H1 (cell line): ENCODE data around the gene VPS26B. TPM values are rescaled to one million over a fixed set of nuclear protein-coding genes. Genes with fewer than 3 reads are reported as not detected.

Experiments used
- CTCF ChIA-PET: fragments of 300-600 bp; sonication (Branson Sonifier 250); formaldehyde crosslinking; loops from one replicate; lab custom pipeline; 2021; ENCODE audit not compliant: partially characterized antibody; lab: Charles Lee
- POLR2A ChIA-PET: fragments of 300-600 bp; sonication (Branson Sonifier 250); formaldehyde crosslinking; loops from one replicate; lab custom pipeline; 2021; ENCODE audit warnings: inconsistent platforms; ENCODE audit not compliant: partially characterized antibody; lab: Charles Lee
- DNase-seq, 2 experiments: peaks; one replicate each; pipeline versions ENCODE4 v3.0.0 to v3.0.0-alpha.2; 2010 to 2022; ENCODE audit warnings: low spot score in 2 of 2, low read depth in 1 of 2, mixed read lengths in 1 of 2
- FAIRE-seq: peaks from 2 replicates; lab custom pipeline; 2011; peaks lifted over from hg19 to GRCh38; lab: Jason Lieb, UNC
- H2AFZ ChIP-seq: 2 replicates; pipeline ENCODE4 v1.8.1; 2012; ENCODE audit warnings: low read length, inconsistent platforms
- H2AK5ac ChIP-seq: 2 replicates; pipeline ENCODE4 v1.6.1; 2013; ENCODE audit warnings: low read depth, low read length
- H2BK120ac ChIP-seq: replicated peaks from 2 replicates; pipeline ENCODE3; 2013; ENCODE audit warnings: low read depth, low read length, inconsistent platforms
- H2BK12ac ChIP-seq: 2 replicates; pipeline ENCODE4 v1.6.1; 2013; ENCODE audit warnings: low read depth, low read length
- H2BK15ac ChIP-seq: 2 replicates; pipeline ENCODE4 v1.6.1; 2013; ENCODE audit warnings: low read length
- H2BK20ac ChIP-seq: 2 replicates; pipeline ENCODE4 v1.6.1; 2013; ENCODE audit warnings: low read length
- H2BK5ac ChIP-seq: 2 replicates; pipeline ENCODE4 v1.6.1; 2013; ENCODE audit warnings: low read depth, low read length
- H3K14ac ChIP-seq: 2 replicates; pipeline ENCODE4 v1.6.1; 2013; ENCODE audit warnings: inconsistent platforms; ENCODE audit not compliant: insufficient read length
- H3K18ac ChIP-seq: 2 replicates; pipeline ENCODE4 v1.6.1; 2013; ENCODE audit warnings: low read length; ENCODE audit errors: extremely low read depth
- H3K23ac ChIP-seq: 2 replicates; pipeline ENCODE4 v1.6.1; 2013; ENCODE audit warnings: inconsistent platforms; ENCODE audit not compliant: insufficient read length
- H3K23me2 ChIP-seq: 2 replicates; pipeline ENCODE4 v1.6.1; 2013; ENCODE audit warnings: low read depth, low read length
- H3K27ac ChIP-seq: 2 replicates; pipeline ENCODE4 v1.6.1; 2011; ENCODE audit warnings: low read depth, low read length, inconsistent platforms
- H3K27me3 ChIP-seq, 4 experiments: replicated peaks in 1 of 4; 1 replicate in 1 of 4; 2 replicates in 3 of 4; pipeline versions ENCODE4 v1.6.1 to v1.8.1; 2011 to 2013; ENCODE audit warnings: low read length in 3 of 4, mild to moderate bottlenecking in 3 of 4, inconsistent platforms in 2 of 4, mixed read lengths in 2 of 4, moderate library complexity in 1 of 4; ENCODE audit not compliant: control insufficient read depth in 3 of 4, insufficient read depth in 3 of 4; ENCODE audit errors: extremely low read depth in 1 of 4
- H3K36me3 ChIP-seq, 4 experiments: 2 replicates each; pipeline versions ENCODE4 v1.6.1 to v1.8.1; 2011 to 2013; ENCODE audit warnings: mild to moderate bottlenecking in 4 of 4, low read length in 3 of 4, moderate library complexity in 2 of 4, control low read depth in 1 of 4, inconsistent platforms in 1 of 4; ENCODE audit not compliant: insufficient read depth in 4 of 4, control insufficient read depth in 2 of 4
- H3K4ac ChIP-seq: replicated peaks from 2 replicates; pipeline ENCODE3; 2013; ENCODE audit warnings: low read length, low read depth, mixed read lengths, inconsistent platforms; ENCODE audit not compliant: insufficient read length
- H3K4me1 ChIP-seq, 4 experiments: replicated peaks in 1 of 4; 1 replicate in 1 of 4; 2 replicates in 3 of 4; pipeline versions ENCODE4 v1.6.1 to v1.8.1; 2011 to 2013; ENCODE audit warnings: low read length in 3 of 4, inconsistent platforms in 2 of 4, mixed read lengths in 1 of 4; ENCODE audit not compliant: insufficient read depth in 4 of 4, control insufficient read depth in 3 of 4
- H3K4me2 ChIP-seq, 2 experiments: 2 replicates each; pipeline versions ENCODE4 v1.6.1 to v1.8.1; 2011 to 2013; ENCODE audit warnings: low read depth in 2 of 2, low read length in 2 of 2, control low read depth in 1 of 2, inconsistent platforms in 1 of 2, mild to moderate bottlenecking in 1 of 2; ENCODE audit not compliant: insufficient read depth in 1 of 2
- H3K4me3 ChIP-seq, 4 experiments: fragments of 200-600, 300-600 bp in 1 of 4; sonication (generic), shearing (Covaris generic), sonication (Bioruptor Twin) in 1 of 4; 2 replicates each; pipeline versions ENCODE4 v1.5.1 to v1.8.1; 2011 to 2016; ENCODE audit warnings: low read length in 4 of 4, low read depth in 3 of 4, control low read depth in 2 of 4, inconsistent platforms in 2 of 4, mild to moderate bottlenecking in 2 of 4, mixed read lengths in 1 of 4, moderate library complexity in 1 of 4; ENCODE audit not compliant: insufficient read depth in 2 of 4; ENCODE audit errors: extremely low read depth in 1 of 4
- H3K56ac ChIP-seq: replicated peaks from 2 replicates; pipeline ENCODE3; 2013; ENCODE audit warnings: low read depth, mild to moderate bottlenecking, mixed read lengths, low read length, inconsistent platforms; ENCODE audit not compliant: insufficient read length
- H3K79me1 ChIP-seq: 2 replicates; pipeline ENCODE4 v1.6.1; 2013; ENCODE audit warnings: low read depth, low read length, control low read depth
- H3K79me2 ChIP-seq, 2 experiments: 2 replicates each; pipeline versions ENCODE4 v1.6.1 to v1.8.1; 2012 to 2013; ENCODE audit warnings: low read length in 2 of 2, mild to moderate bottlenecking in 2 of 2, inconsistent platforms in 1 of 2; ENCODE audit not compliant: insufficient read depth in 2 of 2, control insufficient read depth in 1 of 2
- H3K9ac ChIP-seq, 4 experiments: replicated peaks in 1 of 4; 1 replicate in 1 of 4; 2 replicates in 3 of 4; pipeline versions ENCODE4 v1.6.1 to v1.8.1; 2011 to 2013; ENCODE audit warnings: low read depth in 3 of 4, low read length in 3 of 4, control low read depth in 2 of 4, mild to moderate bottlenecking in 2 of 4, moderate library complexity in 2 of 4, inconsistent platforms in 1 of 4; ENCODE audit errors: extremely low read depth in 1 of 4
- H3K9me3 ChIP-seq, 2 experiments: 2 replicates each; pipeline versions ENCODE4 v1.6.1 to v1.8.1; 2012 to 2013; ENCODE audit warnings: mild to moderate bottlenecking in 2 of 2, moderate library complexity in 2 of 2, control low read depth in 1 of 2, inconsistent platforms in 1 of 2, low read depth in 1 of 2, low read length in 1 of 2, mixed read lengths in 1 of 2; ENCODE audit not compliant: insufficient read depth in 2 of 2
- H4K20me1 ChIP-seq, 2 experiments: replicated peaks in 1 of 2; 2 replicates each; pipeline versions ENCODE3 to v1.8.1; 2011 to 2013; ENCODE audit warnings: inconsistent platforms in 2 of 2, low read length in 2 of 2, mild to moderate bottlenecking in 1 of 2; ENCODE audit not compliant: insufficient read depth in 2 of 2, control insufficient read depth in 1 of 2
- H4K5ac ChIP-seq: 2 replicates; pipeline ENCODE4 v1.6.1; 2013; ENCODE audit warnings: low read length, low read depth, mixed read lengths, inconsistent platforms; ENCODE audit not compliant: insufficient read length
- H4K8ac ChIP-seq: 2 replicates; pipeline ENCODE4 v1.8.0; 2013; ENCODE audit warnings: mild to moderate bottlenecking, moderate library complexity, low read length, inconsistent platforms; ENCODE audit not compliant: insufficient read depth; ENCODE audit errors: extremely low read depth
- H4K91ac ChIP-seq: replicated peaks from 2 replicates; pipeline ENCODE3; 2013; ENCODE audit warnings: low read length, mixed read lengths, inconsistent platforms; ENCODE audit not compliant: insufficient read length
- BCL11A ChIP-seq, 2 experiments: IDR thresholded peaks; one replicate each; pipeline ENCODE4 v1.6.1; 2011; ENCODE audit warnings: low read depth in 2 of 2, low read length in 2 of 2, mild to moderate bottlenecking in 2 of 2
- BRCA1 ChIP-seq: IDR thresholded peaks from 2 replicates; pipeline ENCODE4 v1.6.1; 2012; ENCODE audit warnings: low read depth, low read length, improper control_type of control experiment
- CBX5 ChIP-seq: fragments of 300-800, 300-1000 bp; sonication (generic); IDR thresholded peaks from 2 replicates; pipeline ENCODE4 v1.7.1; 2016; ENCODE audit warnings: antibody characterized with exemption, low read length, low read depth
- CBX8 ChIP-seq: fragments of 300-800, 300-1000 bp; sonication (generic); IDR thresholded peaks from 2 replicates; pipeline ENCODE4 v1.7.1; 2016; ENCODE audit warnings: low read depth, low read length, borderline replicate concordance
- CTBP2 ChIP-seq: IDR thresholded peaks from 2 replicates; pipeline ENCODE4 v1.7.0; 2011; ENCODE audit warnings: borderline replicate concordance, mild to moderate bottlenecking, moderate library complexity, mixed read lengths, low read length; ENCODE audit not compliant: insufficient read depth, insufficient read length
- EZH2 ChIP-seq: fragments of 200-600 bp; sonication (generic); IDR thresholded peaks from 2 replicates; pipeline ENCODE4 v1.7.1; 2012; ENCODE audit warnings: low read depth, mild to moderate bottlenecking, moderate library complexity, low read length, inconsistent platforms; ENCODE audit not compliant: severe bottlenecking
- HDAC2 ChIP-seq, 2 experiments: fragments of 300-600 bp in 1 of 2; sonication (generic) in 1 of 2; IDR thresholded peaks; 2 replicates each; pipeline ENCODE4 v1.6.1; 2011 to 2012; ENCODE audit warnings: low read depth in 2 of 2, low read length in 2 of 2, mild to moderate bottlenecking in 2 of 2, moderate library complexity in 2 of 2, borderline replicate concordance in 1 of 2, inconsistent platforms in 1 of 2
- SRF ChIP-seq: IDR thresholded peaks from 2 replicates; pipeline ENCODE4 v1.6.1; 2011; ENCODE audit warnings: mild to moderate bottlenecking, low read depth, low read length, moderate library complexity
- WGBS, 2 experiments: shearing (Covaris generic) in 1 of 2; methylation state at CpG; one replicate each; pipeline versions ENCODE4 v1.1.6 to v1.1.7; 2013 to 2015; ENCODE audit warnings: low lambda C conversion rate in 2 of 2, mixed read lengths in 2 of 2, inconsistent platforms in 1 of 2, low coverage in 1 of 2, missing lambda C conversion rate in 1 of 2; ENCODE audit not compliant: insufficient replicate concordance in 2 of 2, insufficient coverage in 1 of 2, insufficient read length in 1 of 2; ENCODE audit errors: extremely low coverage in 1 of 2, missing lambda C conversion rate in 1 of 2; 5-methylcytosine and 5-hydroxymethylcytosine counted together
- polyA plus RNA-seq, 7 experiments: library from polyadenylated mRNA; depleted of rRNA in 3 of 7; stranded (reverse) in 5 of 7; unstranded in 2 of 7; fragments of >200 nt in 5 of 7; fragments of 200-250 nt in 2 of 7; gene quantifications; 1 replicate in 5 of 7; 2 replicates in 1 of 7; 4 replicates in 1 of 7; pipeline versions ENCODE4 v1.2.1 to v1.2.3, GENCODE V29; 2011 to 2013; ENCODE audit warnings: missing spikeins in 2 of 7, mixed read lengths in 2 of 7
- total RNA-seq: library from RNA; stranded (reverse); fragmentation: NEBNext Ultra II Directional; extraction: Animal tissue kit (Norgen Biotek cat#: 25700); gene quantifications from 2 replicates; pipeline ENCODE4 v1.2.1, GENCODE V29; 2021
- TF ChIP-seq, protein P1 (sequence below), 3 experiments: IDR thresholded peaks; 1 replicate in 2 of 3; 2 replicates in 1 of 3; pipeline versions ENCODE4 v1.5.1 to v1.6.1; 2011; ENCODE audit warnings: low read length in 3 of 3, mild to moderate bottlenecking in 3 of 3, inconsistent platforms in 2 of 3, low read depth in 1 of 3, moderate library complexity in 1 of 3; ENCODE audit not compliant: insufficient read depth in 1 of 3; ENCODE audit errors: control extremely low read depth in 1 of 3
- TF ChIP-seq, protein P2 (sequence below): IDR thresholded peaks from 2 replicates; pipeline ENCODE4 v1.6.1; 2012; ENCODE audit warnings: inconsistent platforms

VPS26B gene
- total and polyA plus RNA-seq, 2 of the 8 experiments (the other 6 are each of a cell fraction or from before 2014, with no cell fraction given), result 18.3 to 27.0 TPM

DNA sequence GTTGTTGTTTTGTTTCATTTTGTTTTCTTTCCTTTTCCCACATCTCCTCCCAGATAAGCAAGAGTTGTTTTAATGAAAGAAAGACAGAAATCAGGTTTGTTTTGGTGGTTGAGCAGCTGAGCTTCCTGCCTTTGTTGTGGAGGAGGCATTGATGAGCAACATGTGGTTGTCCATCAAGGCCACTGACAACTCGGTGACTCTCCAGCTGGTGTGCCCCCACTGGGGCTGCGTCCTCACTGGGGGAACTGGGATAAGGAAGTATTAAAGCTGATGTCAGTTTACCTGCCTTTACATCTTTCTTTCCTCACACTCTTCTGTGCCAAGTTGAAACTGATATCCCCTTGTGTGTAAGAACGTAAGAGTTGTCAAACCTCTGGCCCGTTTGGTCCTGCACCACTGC is 5.9 kb downstream of the VPS26B start:
- Histone ChIP-seq H4K8ac (no peak overlapping the region), H3K27ac (no peak overlapping the region), H4K20me1 (peaks cover 0 to 6% of the 10 kb centered on the region in 2 experiments), H3K79me1 (no peaks in the 10 kb centered on the region; the same call in none of the 2 replicates), H3K4me1 (peaks cover 0 to 5% (median 1%) of the 10 kb centered on the region in 4 experiments; a peak in 5 of 7 replicates), H3K9me3 (no peaks in the 10 kb centered on the region), H2BK120ac (no peak overlapping the region), H3K79me2 (peaks cover 0 to 9% of the 10 kb centered on the region in 2 experiments; a peak in 1 of 4 replicates), H3K36me3 (no peaks in the 10 kb centered on the region), H3K23me2 (peaks cover 4% of the 10 kb centered on the region), H2BK15ac (no peak overlapping the region), H2BK20ac (no peak overlapping the region), H3K4ac (no peak overlapping the region), H3K18ac (no peak overlapping the region), H3K4me3 (no peak overlapping the region), H3K9ac (no peak overlapping the region), H2AFZ (no peak overlapping the region), H3K27me3 (peaks cover 0 to 6% (median 0%) of the 10 kb centered on the region in 4 experiments; a peak in 1 of 7 replicates), H2BK5ac (no peak overlapping the region), H2AK5ac (no peak overlapping the region), H3K56ac (no peak overlapping the region), H3K14ac (no peak overlapping the region), H2BK12ac (no peak overlapping the region), H3K23ac (no peak overlapping the region), H3K4me2 (no peak overlapping the region), H4K5ac (no peak overlapping the region), H4K91ac (no peak overlapping the region)
- POLR2A ChIA-PET, result no interaction called here
- CTCF ChIA-PET, result interaction anchor here (1.2 to 1.8 kb wide), 2 partner anchors 9 to 34 kb away, joined by 3 to 4 read pairs; no protein-coding TSS in a partner anchor
- FAIRE-seq (no peak), DNase-seq (no peak)
- WGBS, 2 experiments, result 93% methylated on average over 4 of the region's 4 CpGs; no CpG with 5 or more reads in 1 of the 2 experiments
- TF ChIP-seq, protein P1, sequence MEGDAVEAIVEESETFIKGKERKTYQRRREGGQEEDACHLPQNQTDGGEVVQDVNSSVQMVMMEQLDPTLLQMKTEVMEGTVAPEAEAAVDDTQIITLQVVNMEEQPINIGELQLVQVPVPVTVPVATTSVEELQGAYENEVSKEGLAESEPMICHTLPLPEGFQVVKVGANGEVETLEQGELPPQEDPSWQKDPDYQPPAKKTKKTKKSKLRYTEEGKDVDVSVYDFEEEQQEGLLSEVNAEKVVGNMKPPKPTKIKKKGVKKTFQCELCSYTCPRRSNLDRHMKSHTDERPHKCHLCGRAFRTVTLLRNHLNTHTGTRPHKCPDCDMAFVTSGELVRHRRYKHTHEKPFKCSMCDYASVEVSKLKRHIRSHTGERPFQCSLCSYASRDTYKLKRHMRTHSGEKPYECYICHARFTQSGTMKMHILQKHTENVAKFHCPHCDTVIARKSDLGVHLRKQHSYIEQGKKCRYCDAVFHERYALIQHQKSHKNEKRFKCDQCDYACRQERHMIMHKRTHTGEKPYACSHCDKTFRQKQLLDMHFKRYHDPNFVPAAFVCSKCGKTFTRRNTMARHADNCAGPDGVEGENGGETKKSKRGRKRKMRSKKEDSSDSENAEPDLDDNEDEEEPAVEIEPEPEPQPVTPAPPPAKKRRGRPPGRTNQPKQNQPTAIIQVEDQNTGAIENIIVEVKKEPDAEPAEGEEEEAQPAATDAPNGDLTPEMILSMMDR (IDR thresholded peaks at IDR 0.05; ENCODE audit: control extremely low read depth in 1 of 3, insufficient read depth in 1 of 3, low read depth in 1 of 3, low read length in 3 of 3), result no peak
- no peak for TF ChIP-seq CBX8
- no peak for TF ChIP-seq CBX5
- no peak for TF ChIP-seq CTBP2
- TF ChIP-seq, protein P2, sequence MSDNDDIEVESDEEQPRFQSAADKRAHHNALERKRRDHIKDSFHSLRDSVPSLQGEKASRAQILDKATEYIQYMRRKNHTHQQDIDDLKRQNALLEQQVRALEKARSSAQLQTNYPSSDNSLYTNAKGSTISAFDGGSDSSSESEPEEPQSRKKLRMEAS, result no peak
- no peak for TF ChIP-seq BRCA1
- no peak for TF ChIP-seq SRF
- no peak for TF ChIP-seq HDAC2 (IDR thresholded peaks at IDR 0.05; ENCODE audit: borderline replicate concordance in 1 of 2, low read depth in 2 of 2, low read length in 2 of 2)
- TF ChIP-seq EZH2, result no peak
- TF ChIP-seq BCL11A (IDR thresholded peaks at IDR 0.05; ENCODE audit: low read depth in 2 of 2, low read length in 2 of 2), result no peak
